Ascending aorta (tissue), 2 donors: ENCODE measurements around the gene PMM2. TPM values are rescaled to one million over a fixed set of nuclear protein-coding genes. Genes with fewer than 3 reads are reported as not detected.

Experiments
- DNase-seq, 2 donors: peaks; one replicate each; pipeline ENCODE4 v3.0.0-alpha.2; 2019; ENCODE audit warnings: low spot score in 2 of 2
- H3K27ac ChIP-seq, 2 donors: fragments of 200-600 bp; sonication (generic); one replicate each; pipeline ENCODE4 v1.5.1; 2016 to 2017; ENCODE audit warnings: mild to moderate bottlenecking in 1 of 2
- H3K27me3 ChIP-seq: fragments of 200-600 bp; sonication (generic); one replicate; pipeline ENCODE4 v1.5.1; 2017
- H3K36me3 ChIP-seq, 2 donors: fragments of 200-600 bp; sonication (generic); one replicate each; pipeline ENCODE4 v1.5.1; 2016
- H3K4me1 ChIP-seq, 2 donors: fragments of 200-600 bp; sonication (generic); one replicate each; pipeline ENCODE4 v1.5.1; 2016 to 2017; ENCODE audit warnings: mild to moderate bottlenecking in 1 of 2
- H3K4me3 ChIP-seq, 2 donors: fragments of 200-600 bp; sonication (generic); one replicate each; pipeline ENCODE4 v1.5.1; 2016 to 2017; ENCODE audit warnings: mild to moderate bottlenecking in 1 of 2
- H3K9me3 ChIP-seq, 2 donors: fragments of 200-600 bp; sonication (generic); one replicate each; pipeline ENCODE4 v1.5.1; 2016
- intact Hi-C: fragments of 100-400 bp; cut with DNase I; formaldehyde crosslinking; loops from one replicate; pipeline ENCODE4 v1.15.1; 2023
- total RNA-seq: library from RNA; depleted of rRNA; stranded (reverse); fragments of >200 nt; gene quantifications from one replicate; pipeline ENCODE4 v1.1.0, GENCODE V29; 2016
- TF ChIP-seq, protein P1 (sequence below), 3 experiments: fragments of 200-600 bp in 2 of 3; fragments of 450-650 bp in 1 of 3; sonication (generic) in 2 of 3; IDR thresholded peaks; one replicate each; pipeline ENCODE4 v1.5.1; 2016 to 2019; ENCODE audit warnings: antibody characterized with exemption in 3 of 3, mild to moderate bottlenecking in 1 of 3, moderate library complexity in 1 of 3

Gene PMM2
- total RNA-seq, 1 donor from 2014 or later, result 17.9 TPM

DNA sequence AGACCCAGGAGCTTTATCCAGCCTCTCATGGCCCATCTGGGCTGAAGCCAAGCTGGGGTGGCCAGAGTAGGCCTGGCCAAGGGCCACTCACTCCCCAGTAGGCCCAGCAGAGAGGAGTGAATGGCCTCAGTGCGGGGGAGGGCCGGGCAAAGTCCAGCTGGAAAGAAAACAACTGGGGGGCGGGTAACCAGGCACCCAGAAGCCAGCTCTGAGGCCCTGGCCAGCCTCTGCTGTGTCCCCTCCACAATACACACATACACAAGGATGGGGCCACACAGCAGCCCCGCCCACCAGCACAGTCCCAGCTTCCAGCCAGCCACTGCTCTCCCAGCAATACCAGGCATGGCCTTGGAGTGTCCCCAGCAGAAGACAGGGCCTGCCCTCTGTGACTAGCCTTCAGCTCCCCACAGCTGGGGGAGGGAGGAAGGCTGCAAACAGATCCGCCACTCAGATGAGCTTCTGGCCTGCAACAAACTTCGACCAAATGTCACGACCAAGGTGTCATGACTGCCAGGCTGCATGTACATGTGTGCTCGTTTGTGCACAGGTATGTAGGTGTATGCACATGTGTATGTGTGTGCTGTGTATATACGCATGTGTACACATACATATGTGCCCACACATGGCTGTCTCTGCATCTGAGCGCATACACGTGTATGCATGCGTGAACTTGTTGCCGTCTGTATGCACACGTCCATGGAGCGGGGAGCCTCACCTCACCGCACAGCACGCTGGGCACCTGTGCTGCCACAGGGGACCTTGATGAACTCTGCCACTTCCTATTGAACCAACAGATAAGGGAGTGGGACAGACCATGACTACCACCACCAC, 66.2 kb downstream of the PMM2 start:
- Histone ChIP-seq H3K27me3 (no peaks in the 10 kb centered on the region), H3K4me3 (peak overlapping the region; percentile 9 to 25), H3K36me3 (peaks cover 2 to 4% of the 10 kb centered on the region in 2 donors), H3K27ac (peak overlapping the region; percentile 19 to 27), H3K4me1 (peaks cover 11 to 39% of the 10 kb centered on the region in 2 donors), H3K9me3 (no peaks in the 10 kb centered on the region)
- TF ChIP-seq, protein P1, sequence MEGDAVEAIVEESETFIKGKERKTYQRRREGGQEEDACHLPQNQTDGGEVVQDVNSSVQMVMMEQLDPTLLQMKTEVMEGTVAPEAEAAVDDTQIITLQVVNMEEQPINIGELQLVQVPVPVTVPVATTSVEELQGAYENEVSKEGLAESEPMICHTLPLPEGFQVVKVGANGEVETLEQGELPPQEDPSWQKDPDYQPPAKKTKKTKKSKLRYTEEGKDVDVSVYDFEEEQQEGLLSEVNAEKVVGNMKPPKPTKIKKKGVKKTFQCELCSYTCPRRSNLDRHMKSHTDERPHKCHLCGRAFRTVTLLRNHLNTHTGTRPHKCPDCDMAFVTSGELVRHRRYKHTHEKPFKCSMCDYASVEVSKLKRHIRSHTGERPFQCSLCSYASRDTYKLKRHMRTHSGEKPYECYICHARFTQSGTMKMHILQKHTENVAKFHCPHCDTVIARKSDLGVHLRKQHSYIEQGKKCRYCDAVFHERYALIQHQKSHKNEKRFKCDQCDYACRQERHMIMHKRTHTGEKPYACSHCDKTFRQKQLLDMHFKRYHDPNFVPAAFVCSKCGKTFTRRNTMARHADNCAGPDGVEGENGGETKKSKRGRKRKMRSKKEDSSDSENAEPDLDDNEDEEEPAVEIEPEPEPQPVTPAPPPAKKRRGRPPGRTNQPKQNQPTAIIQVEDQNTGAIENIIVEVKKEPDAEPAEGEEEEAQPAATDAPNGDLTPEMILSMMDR (IDR thresholded peaks at IDR 0.05), result no peak
- intact Hi-C loops, result no loop called here
- DNase-seq, result no peak

DNA sequence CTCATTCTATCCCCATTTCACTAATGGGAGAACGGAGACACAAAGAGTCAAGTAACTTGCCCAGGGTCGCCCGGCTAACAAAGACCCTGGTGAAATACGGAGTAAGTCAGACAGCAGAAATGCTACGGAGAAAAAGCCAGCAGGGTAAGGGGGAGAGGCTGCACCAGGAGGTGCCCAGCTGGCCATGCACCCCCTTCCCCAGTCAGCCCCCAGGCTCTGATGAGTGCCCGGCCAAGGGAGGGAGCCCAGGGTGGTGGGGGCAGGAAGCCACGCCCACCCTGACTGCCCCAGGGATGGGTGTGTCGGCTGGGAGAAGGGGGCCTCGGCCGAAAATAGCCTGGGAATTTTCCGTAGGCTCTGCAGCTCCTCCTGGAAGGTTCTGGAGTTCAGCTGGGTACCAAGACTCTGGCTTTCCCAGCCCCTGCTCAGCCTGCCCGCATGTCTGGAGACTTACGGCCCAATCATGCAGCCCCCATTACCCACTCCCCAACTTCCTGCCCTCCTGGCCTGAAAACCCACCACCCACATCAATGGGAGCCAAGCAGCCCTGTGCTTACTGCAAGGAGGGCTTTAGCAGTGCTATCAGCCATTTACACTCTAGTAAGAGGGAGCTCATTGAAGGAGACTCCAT, 67.0 kb downstream of the PMM2 start:
- Histone ChIP-seq H3K27ac (peak overlapping the region; percentile 19 to 27), H3K9me3 (no peaks in the 10 kb centered on the region), H3K27me3 (no peaks in the 10 kb centered on the region), H3K4me3 (peak overlapping the region; percentile 9 to 25), H3K4me1 (peaks cover 11 to 45% of the 10 kb centered on the region in 2 donors), H3K36me3 (no peaks in the 10 kb centered on the region)
- TF ChIP-seq, protein P1 (IDR thresholded peaks at IDR 0.05), result no peak
- DNase-seq, result no peak
- intact Hi-C loops, result loop anchor here (5.0 kb wide), 1 partner anchor 242 kb away; the partner anchor contains the start of gene METTL22

DNA sequence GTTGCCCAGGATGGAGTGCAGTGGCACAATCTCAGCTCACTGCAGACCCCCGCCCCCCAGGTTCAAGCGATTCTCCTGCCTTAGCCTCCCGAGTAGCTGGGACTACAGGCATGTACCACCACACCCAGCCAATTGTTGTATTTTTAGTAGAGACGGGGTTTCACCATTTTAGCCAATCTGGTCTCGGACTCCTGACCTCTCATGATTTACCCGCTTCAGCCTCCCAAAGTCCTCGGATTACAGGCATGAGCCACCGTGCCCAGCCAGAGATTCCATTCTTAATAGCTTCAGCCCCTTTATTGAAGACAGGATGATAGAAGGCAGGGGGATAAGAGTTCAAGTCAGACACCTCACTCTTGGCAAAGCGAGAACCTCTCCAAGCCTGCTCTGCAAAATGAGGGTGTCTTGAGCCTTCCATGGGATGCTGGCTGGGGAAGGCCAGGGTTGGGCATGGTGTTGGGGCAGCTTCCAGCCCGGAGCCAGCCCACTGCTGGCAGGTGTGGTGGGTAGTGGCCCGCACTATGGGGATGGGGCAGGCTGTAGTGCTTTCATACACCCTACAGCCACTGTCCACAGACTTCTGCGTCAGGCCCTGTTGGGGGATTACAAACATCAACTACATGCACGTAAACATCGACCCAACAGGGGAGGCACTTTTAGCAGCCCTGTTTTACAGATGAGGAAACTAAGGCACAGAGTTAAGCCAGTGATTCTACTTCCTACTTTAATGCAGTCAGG, 67.7 kb downstream of the PMM2 start:
- Histone ChIP-seq H3K9me3 (no peaks in the 10 kb centered on the region), H3K27me3 (no peaks in the 10 kb centered on the region), H3K27ac (peak overlapping the region in 1 of 2 donors; percentile 38), H3K4me3 (peak overlapping the region in 1 of 2 donors; percentile 92), H3K36me3 (no peaks in the 10 kb centered on the region), H3K4me1 (peaks cover 11 to 50% of the 10 kb centered on the region in 2 donors)
- DNase-seq, result no peak
- intact Hi-C loops, result loop anchor here (5.0 kb wide), 1 partner anchor 243 kb away; the partner anchor contains the start of gene METTL22
- TF ChIP-seq, protein P1 (IDR thresholded peaks at IDR 0.05), result no peak

DNA sequence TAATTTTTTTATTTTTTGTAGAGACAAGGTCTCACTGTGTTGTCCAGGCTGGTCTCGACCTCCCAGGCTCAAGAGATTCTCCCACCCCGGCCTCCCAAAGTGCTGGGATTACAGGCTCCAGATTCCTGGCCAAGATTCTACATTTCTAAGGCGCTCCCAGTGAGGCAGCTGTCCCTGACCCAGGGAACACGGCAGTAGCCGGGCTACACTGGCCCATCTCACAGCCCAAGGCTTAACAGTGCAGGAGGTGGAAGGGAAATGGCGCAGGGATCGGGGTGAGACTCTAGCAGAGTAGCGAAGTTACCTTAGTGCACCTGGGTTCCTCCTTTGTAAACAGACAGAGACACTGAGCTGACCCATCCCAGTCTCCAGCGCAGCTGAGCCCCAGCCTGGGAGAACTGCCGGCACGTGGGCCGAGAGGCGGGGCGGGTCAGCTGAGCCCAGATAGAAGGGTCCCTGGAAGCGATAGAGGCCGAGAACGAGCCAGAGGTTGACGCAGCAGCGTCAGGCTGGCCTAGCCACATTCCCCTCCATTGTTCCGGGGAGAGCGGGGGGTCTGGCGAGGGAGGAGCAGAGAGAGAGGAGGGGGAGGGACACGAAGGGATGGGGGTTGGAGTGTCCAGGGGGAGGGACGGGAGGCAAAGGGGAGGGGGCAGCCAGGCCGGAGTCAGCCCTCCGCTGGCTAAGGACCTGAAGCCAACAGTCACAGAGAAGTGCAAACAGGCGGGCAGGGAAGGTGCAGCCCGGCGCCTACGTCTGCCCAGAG, 68.7 kb downstream of the PMM2 start:
- no peak for DNase-seq
- Histone ChIP-seq H3K4me3 (peak overlapping the region; percentile 80 to 92), H3K4me1 (peaks cover 11 to 53% of the 10 kb centered on the region in 2 donors), H3K27me3 (no peaks in the 10 kb centered on the region), H3K9me3 (no peaks in the 10 kb centered on the region), H3K27ac (peak overlapping the region; percentile 63 to 91), H3K36me3 (no peaks in the 10 kb centered on the region)
- intact Hi-C loops, result loop anchor here (5.0 kb wide), 1 partner anchor 244 kb away; the partner anchor contains the start of gene METTL22
- TF ChIP-seq, protein P1 (IDR thresholded peaks at IDR 0.05), result no peak

DNA sequence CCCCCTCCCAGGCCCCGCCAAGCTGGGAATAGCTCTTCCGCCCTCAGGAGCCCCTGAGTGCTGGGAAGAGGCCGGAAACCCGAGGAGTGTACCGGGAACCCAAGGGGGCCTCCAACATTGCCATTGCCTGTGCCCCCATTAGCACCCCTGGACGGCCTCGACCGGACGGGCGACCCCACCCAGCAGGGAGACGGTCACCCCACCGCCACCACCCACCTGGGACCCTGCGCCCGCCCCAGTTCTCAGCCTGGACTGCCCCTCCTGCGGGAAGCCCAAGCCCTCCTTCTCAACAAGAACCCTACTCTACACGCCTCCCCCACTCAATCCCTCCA, 69.2 kb downstream of the PMM2 start:
- Histone ChIP-seq H3K27me3 (no peaks in the 10 kb centered on the region), H3K4me3 (peak overlapping the region; percentile 80 to 92), H3K27ac (peak overlapping the region; percentile 63 to 91), H3K9me3 (no peaks in the 10 kb centered on the region), H3K4me1 (peaks cover 11 to 53% of the 10 kb centered on the region in 2 donors), H3K36me3 (no peaks in the 10 kb centered on the region)
- TF ChIP-seq, protein P1 (IDR thresholded peaks at IDR 0.05), result no peak
- intact Hi-C loops, result loop anchor here (5.0 kb wide), 1 partner anchor 245 kb away; the partner anchor contains the start of gene METTL22
- DNase-seq, result no peak
